ENCODE measurements around the gene NEK5.

DNA sequence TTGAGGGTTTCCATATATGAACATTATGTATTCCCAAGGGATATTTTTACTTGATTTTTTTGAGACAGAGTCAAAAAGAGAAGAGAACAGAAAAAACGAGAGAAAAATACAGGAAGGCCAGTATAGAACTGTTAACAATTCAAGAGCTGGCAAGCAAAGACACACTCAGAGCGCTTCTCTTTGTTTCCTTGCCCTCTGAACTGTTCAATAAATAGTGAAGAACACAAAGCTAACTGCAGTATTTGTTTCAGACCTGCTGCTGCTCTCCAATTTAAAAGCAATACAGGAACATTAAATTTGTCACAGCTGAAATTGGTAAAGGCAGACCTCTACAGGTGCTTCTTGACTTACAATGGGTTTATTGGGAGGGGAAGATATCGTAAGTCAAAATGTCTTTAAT lies 44.5 kb upstream of the NEK5 start:
- TF ChIP-seq CTCF (IDR thresholded peaks at IDR 0.05), result no peak
- TF ChIP-seq EP300 (IDR thresholded peaks at IDR 0.05), result no peak
- TF ChIP-seq POLR2A (IDR thresholded peaks at IDR 0.05), result no peak
